Spleen (tissue), 11 donors: ENCODE data around the gene CNFN. TPM values are rescaled to one million over a fixed set of nuclear protein-coding genes. Genes with fewer than 3 reads are reported as not detected.
A peak's percentile ranks its signal among the peaks of the same experiment; 100 is the strongest.

Experiments used
- DNase-seq: peaks from one replicate; pipeline ENCODE4 v3.0.0-alpha.2; 2020
- H3K27ac ChIP-seq, 8 donors: fragments of 200-600 bp; sonication (generic) in 7 of 8; 1 replicate in 4 of 8; 2 replicates in 4 of 8; pipeline versions ENCODE4 v1.5.0 to v1.8.0; 2016 to 2021; ENCODE audit warnings: inconsistent platforms in 4 of 8, mild to moderate bottlenecking in 4 of 8, moderate library complexity in 1 of 8
- H3K27me3 ChIP-seq, 7 donors: fragments of 200-600 bp; sonication (generic) in 6 of 7; replicated peaks in 1 of 7; 1 replicate in 4 of 7; 2 replicates in 3 of 7; pipeline versions ENCODE4 v1.5.0 to v1.8.0; 2016 to 2021; ENCODE audit warnings: inconsistent platforms in 3 of 7, mild to moderate bottlenecking in 1 of 7
- H3K36me3 ChIP-seq, 6 donors: fragments of 200-600 bp; sonication (generic) in 5 of 6; 1 replicate in 4 of 6; 2 replicates in 2 of 6; pipeline versions ENCODE4 v1.5.0 to v1.8.0; 2016 to 2021; ENCODE audit warnings: inconsistent platforms in 2 of 6
- H3K4me1 ChIP-seq, 6 donors: fragments of 200-600 bp; sonication (generic) in 5 of 6; 1 replicate in 3 of 6; 2 replicates in 3 of 6; pipeline versions ENCODE4 v1.5.0 to v1.8.0; 2016 to 2021; ENCODE audit warnings: inconsistent platforms in 3 of 6
- H3K4me3 ChIP-seq, 8 donors: fragments of 200-600 bp; sonication (generic) in 7 of 8; 1 replicate in 4 of 8; 2 replicates in 4 of 8; pipeline versions ENCODE4 v1.5.0 to v1.8.0; 2016 to 2021; ENCODE audit warnings: inconsistent platforms in 4 of 8, mild to moderate bottlenecking in 4 of 8, moderate library complexity in 2 of 8
- H3K9me3 ChIP-seq, 8 donors: fragments of 200-600 bp; sonication (generic) in 7 of 8; 1 replicate in 4 of 8; 2 replicates in 4 of 8; pipeline versions ENCODE4 v1.5.0 to v1.8.0; 2016 to 2021; ENCODE audit warnings: inconsistent platforms in 4 of 8
- CTCF ChIP-seq, 11 experiments: fragments of 200-600 bp in 7 of 11; fragments of 450-650 bp in 4 of 11; sonication (generic) in 4 of 11; IDR thresholded peaks in 8 of 11; conservative IDR thresholded peaks in 3 of 11; 1 replicate in 7 of 11; 2 replicates in 4 of 11; pipeline versions ENCODE4 v1.4.0 to v1.8.0; 2016 to 2021; ENCODE audit warnings: antibody characterized with exemption in 11 of 11, inconsistent platforms in 4 of 11, mild to moderate bottlenecking in 1 of 11
- POLR2A ChIP-seq, 3 donors: fragments of 450-650 bp; IDR thresholded peaks; one replicate each; pipeline ENCODE4 v1.5.1; 2017; ENCODE audit warnings: antibody characterized with exemption in 3 of 3, mild to moderate bottlenecking in 1 of 3
- POLR2AphosphoS5 ChIP-seq, 3 donors: sonication (generic); formaldehyde crosslinking; IDR thresholded peaks; one replicate each; pipeline ENCODE4 v1.5.1; 2017; ENCODE audit warnings: antibody characterized with exemption in 3 of 3
- WGBS, 5 donors: extraction: QIAGEN DNeasy Blood & Tissue Kit in 3 of 5; methylation state at CpG; one replicate each; pipeline versions ENCODE4 v1.1.5 to v1.1.7; 2013 to 2018; 5-methylcytosine and 5-hydroxymethylcytosine counted together
- intact Hi-C: fragments of 100-400 bp; cut with DNase I; formaldehyde crosslinking; loops from one replicate; pipeline ENCODE4 v1.15.0; 2023; ENCODE audit warnings: low total_unique reads
- polyA plus RNA-seq, 3 donors: library from polyadenylated mRNA; stranded (reverse); fragments of 200-250 nt; gene quantifications; one replicate each; pipeline ENCODE4 v1.2.1, GENCODE V29; 2013
- total RNA-seq, 7 donors: library from RNA; depleted of rRNA in 3 of 7; stranded (reverse); fragments of >200 nt in 3 of 7; fragmentation: NEBNext Ultra II Directional in 4 of 7; extraction: Animal tissue kit (Norgen Biotek cat#: 25700) in 4 of 7; gene quantifications; one replicate each; pipeline versions ENCODE4 v1.1.0 to v1.2.1, GENCODE V29; 2016 to 2021
- donor health status: healthy with polysubstance abuse.
- donor health status: DM: no; HTN: no; CAD: no; lungs with moderate emphysema.
- donor health status: DM: no; HTN: no; CAD: no.
- donor health status: Bipolar disorder and iron deficiency.
- donor health status: healthy.
- donor health status: DM: no; HTN: no; CAD: no.
- donor health status: DM: yes; HTN: yes; CAD: no.

Gene CNFN
- total and polyA plus RNA-seq, 10 donors = 0.80 to 16.8 (median 2.7) TPM; not detected in 2

DNA sequence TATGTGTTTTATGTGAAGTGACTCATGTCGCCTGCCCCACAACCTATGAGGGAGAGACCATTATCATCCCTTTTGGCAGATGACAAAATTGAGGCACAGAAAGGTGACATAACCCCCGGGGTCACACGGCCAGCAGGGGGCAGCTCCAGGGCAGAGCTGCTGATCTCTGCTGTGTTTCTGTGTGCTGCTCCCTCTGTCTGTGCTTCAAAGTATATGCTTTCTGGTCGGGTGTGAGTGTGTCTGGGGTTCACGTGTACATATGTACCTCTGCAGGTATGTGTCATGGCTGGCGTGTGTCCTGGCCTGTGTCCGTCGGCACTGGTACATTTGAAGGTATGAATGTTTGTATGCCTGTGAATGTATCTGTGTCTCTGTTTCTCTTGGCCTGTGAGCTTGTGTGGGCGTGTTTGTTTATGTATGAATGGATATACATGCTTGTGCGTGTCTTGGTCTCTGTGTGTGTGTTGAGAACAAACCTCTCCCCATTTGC lies 30.0 kb upstream of the CNFN start:
- H3K4me1 ChIP-seq = peaks cover 24 to 63% (median 50%) of the 10 kb centered on the region in 6 donors
- intact Hi-C loops = no loop called here
- peaks cover 0 to 38% (median 4%) of the 10 kb centered on the region in 6 donors for H3K36me3 ChIP-seq
- WGBS, 5 donors = 52 to 61% (median 55%) methylated on average over 10 of the region's 10 CpGs
- TF ChIP-seq CTCF (IDR thresholded peaks at IDR 0.05 in 8 of 11, conservative IDR thresholded peaks at IDR 0.05 in 3 of 11) = peak; percentile 42 to 82 (median 69)
- no peak for TF ChIP-seq POLR2A (IDR thresholded peaks at IDR 0.05)
- TF ChIP-seq POLR2AphosphoS5 (IDR thresholded peaks at IDR 0.05) = peak in 2 of 3 donors; percentile 10 to 12
- H3K27me3 ChIP-seq = peaks cover 0 to 7% (median 0%) of the 10 kb centered on the region in 7 donors
- peak; percentile 87 for DNase-seq
- no peak overlapping the region for H3K4me3 ChIP-seq
- H3K27ac ChIP-seq = peak overlapping the region in 6 of 8 donors; percentile 2 to 92 (median 90)
- no peaks in the 10 kb centered on the region for H3K9me3 ChIP-seq

GRCh38 chr19:42419309-42419708 lies 29.2 kb upstream of the CNFN start:
- intact Hi-C loops = no loop called here
- WGBS, 5 donors = 60 to 78% (median 67%) methylated on average over 6 of the region's 6 CpGs
- Histone ChIP-seq H3K9me3 (no peaks in the 10 kb centered on the region), H3K27ac (peak overlapping the region in 5 of 8 donors; percentile 2 to 90 (median 32)), H3K4me1 (peaks cover 23 to 56% (median 45%) of the 10 kb centered on the region in 6 donors), H3K4me3 (no peak overlapping the region), H3K27me3 (peaks cover 0 to 4% (median 0%) of the 10 kb centered on the region in 7 donors), H3K36me3 (peaks cover 0 to 46% (median 6%) of the 10 kb centered on the region in 6 donors)
- peak; percentile 78 for DNase-seq
- TF ChIP-seq POLR2A (IDR thresholded peaks at IDR 0.05) (no peak), CTCF (IDR thresholded peaks at IDR 0.05 in 8 of 11, conservative IDR thresholded peaks at IDR 0.05 in 3 of 11) (no peak), POLR2AphosphoS5 (IDR thresholded peaks at IDR 0.05) (peak in 2 of 3 donors; percentile 25 to 56)

DNA sequence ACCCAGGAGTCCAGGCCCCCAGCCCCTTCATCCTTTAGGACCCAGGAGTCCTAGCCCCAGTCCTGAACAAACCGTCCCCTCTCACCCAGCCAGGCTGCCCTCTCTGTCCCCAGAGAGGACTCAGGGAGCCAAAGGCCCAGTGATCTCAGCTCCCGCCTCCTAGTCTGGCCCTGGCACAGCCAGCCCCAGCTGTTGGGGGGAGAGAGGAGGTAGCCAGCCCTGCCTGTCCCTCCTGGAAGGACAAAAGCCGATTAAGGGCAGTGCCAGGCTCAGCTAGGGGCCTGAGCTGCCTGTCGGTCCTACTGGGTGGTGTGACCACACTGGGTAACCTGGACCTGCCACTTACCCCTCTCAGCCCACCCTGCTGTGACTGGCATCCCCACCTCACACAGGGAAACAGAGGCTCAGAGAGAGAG lies 22.6 kb upstream of the CNFN start:
- Histone ChIP-seq H3K36me3 (peaks cover 0 to 98% (median 25%) of the 10 kb centered on the region in 6 donors), H3K27ac (no peak overlapping the region), H3K4me1 (peaks cover 0 to 32% (median 15%) of the 10 kb centered on the region in 6 donors), H3K9me3 (no peaks in the 10 kb centered on the region), H3K27me3 (no peaks in the 10 kb centered on the region), H3K4me3 (no peak overlapping the region)
- TF ChIP-seq POLR2AphosphoS5 (IDR thresholded peaks at IDR 0.05) (no peak), CTCF (IDR thresholded peaks at IDR 0.05 in 8 of 11, conservative IDR thresholded peaks at IDR 0.05 in 3 of 11) (no peak), POLR2A (IDR thresholded peaks at IDR 0.05) (no peak)
- 83 to 93% (median 89%) methylated on average over 4 of the region's 4 CpGs for whole genome bisulfite sequencing, 5 donors
- intact Hi-C loops = no loop called here
- DNase-seq = peak; percentile 51

- H3K4me3 ChIP-seq = no peak overlapping the region
- no peaks in the 10 kb centered on the region for H3K9me3 ChIP-seq
- no peak for DNase-seq
- 68 to 84% (median 80%) methylated on average over 4 to 7 of the region's 7 CpGs for WGBS, 5 donors
- H3K27ac ChIP-seq = no peak overlapping the region
- H3K27me3 ChIP-seq = no peaks in the 10 kb centered on the region
- TF ChIP-seq POLR2A (IDR thresholded peaks at IDR 0.05) = no peak
- no peak for TF ChIP-seq CTCF (IDR thresholded peaks at IDR 0.05 in 8 of 11, conservative IDR thresholded peaks at IDR 0.05 in 3 of 11)
- TF ChIP-seq POLR2AphosphoS5 (IDR thresholded peaks at IDR 0.05) = peak in 1 of 3 donors; percentile 15
- peaks cover 0 to 32% (median 15%) of the 10 kb centered on the region in 6 donors for H3K4me1 ChIP-seq
- H3K36me3 ChIP-seq = peaks cover 0 to 98% (median 30%) of the 10 kb centered on the region in 6 donors
- intact Hi-C loops = no loop called here
These were observed 22.1 kb upstream of the CNFN start for GRCh38 chr19:42412227-42412626.
